ENCODE data around the gene GALR3.

The GALR3 gene

GRCh38 chr22:37823134-37823985, at the start of gene GALR3:
Gene GALR3 (plus strand): TSS chr22:37823382. CDS start chr22:37823407, 25 bp downstream.
- H3K4me3 Mint-ChIP-seq, result no peak within 1 kb of the TSS
- H3K9me3 Mint-ChIP-seq, result no peaks in the 10 kb centered on the region
- no peak within 1 kb of the TSS for H3K27ac Mint-ChIP-seq
- peaks cover 34% of the 10 kb centered on the region for H3K27me3 Mint-ChIP-seq (ENCODE audit: low read depth)
- H3K36me3 Mint-ChIP-seq (ENCODE audit: low read depth), result peaks cover 4% of the 10 kb centered on the region
- peaks cover 4% of the 10 kb centered on the region for H3K4me1 Mint-ChIP-seq (ENCODE audit: low read depth)

- Mint-ChIP-seq H3K27ac (no peak overlapping the region), H3K9me3 (no peaks in the 10 kb centered on the region), H3K4me3 (no peak overlapping the region), H3K27me3 (ENCODE audit: low read depth) (no peaks in the 10 kb centered on the region), H3K4me1 (ENCODE audit: low read depth) (no peaks in the 10 kb centered on the region), H3K36me3 (ENCODE audit: low read depth) (peaks cover 5% of the 10 kb centered on the region)
These were observed 48.5 kb upstream of the GALR3 start for GRCh38 chr22:37774728-37775127.

- no peaks in the 10 kb centered on the region for H3K9me3 Mint-ChIP-seq
- no peaks in the 10 kb centered on the region for H3K27me3 Mint-ChIP-seq (ENCODE audit: low read depth)
- H3K36me3 Mint-ChIP-seq (ENCODE audit: low read depth), result peaks cover 5% of the 10 kb centered on the region
- H3K27ac Mint-ChIP-seq, result no peak overlapping the region
- no peaks in the 10 kb centered on the region for H3K4me1 Mint-ChIP-seq (ENCODE audit: low read depth)
- H3K4me3 Mint-ChIP-seq, result no peak overlapping the region
These were observed 47.2 kb upstream of the GALR3 start for GRCh38 chr22:37775785-37776638.

- Mint-ChIP-seq H3K9me3 (no peaks in the 10 kb centered on the region), H3K4me1 (ENCODE audit: low read depth) (no peaks in the 10 kb centered on the region), H3K4me3 (no peak overlapping the region), H3K27me3 (ENCODE audit: low read depth) (no peaks in the 10 kb centered on the region), H3K27ac (no peak overlapping the region), H3K36me3 (ENCODE audit: low read depth) (peaks cover 5% of the 10 kb centered on the region)
These were observed 46.6 kb upstream of the GALR3 start for GRCh38 chr22:37776639-37777005.

- H3K4me3 Mint-ChIP-seq, result no peak overlapping the region
- no peak overlapping the region for H3K27ac Mint-ChIP-seq
- peaks cover 5% of the 10 kb centered on the region for H3K36me3 Mint-ChIP-seq (ENCODE audit: low read depth)
- no peaks in the 10 kb centered on the region for H3K9me3 Mint-ChIP-seq
- no peaks in the 10 kb centered on the region for H3K27me3 Mint-ChIP-seq (ENCODE audit: low read depth)
- no peaks in the 10 kb centered on the region for H3K4me1 Mint-ChIP-seq (ENCODE audit: low read depth)
These were observed 46.0 kb upstream of the GALR3 start for GRCh38 chr22:37777122-37777687.

GRCh38 chr22:37778370-37779009, 44.7 kb upstream of the GALR3 start:
- Mint-ChIP-seq H3K4me3 (no peak overlapping the region), H3K36me3 (ENCODE audit: low read depth) (no peaks in the 10 kb centered on the region), H3K27me3 (ENCODE audit: low read depth) (no peaks in the 10 kb centered on the region), H3K9me3 (no peaks in the 10 kb centered on the region), H3K27ac (no peak overlapping the region), H3K4me1 (ENCODE audit: low read depth) (no peaks in the 10 kb centered on the region)

- no peaks in the 10 kb centered on the region for H3K4me1 Mint-ChIP-seq (ENCODE audit: low read depth)
- H3K36me3 Mint-ChIP-seq (ENCODE audit: low read depth), result no peaks in the 10 kb centered on the region
- H3K27ac Mint-ChIP-seq, result no peak overlapping the region
- no peaks in the 10 kb centered on the region for H3K9me3 Mint-ChIP-seq
- no peaks in the 10 kb centered on the region for H3K27me3 Mint-ChIP-seq (ENCODE audit: low read depth)
- no peak overlapping the region for H3K4me3 Mint-ChIP-seq
These were observed 41.6 kb upstream of the GALR3 start for GRCh38 chr22:37781434-37782059.

GRCh38 chr22:37782340-37783168, 40.6 kb upstream of the GALR3 start:
- Mint-ChIP-seq H3K4me3 (no peak overlapping the region), H3K9me3 (no peaks in the 10 kb centered on the region), H3K4me1 (ENCODE audit: low read depth) (no peaks in the 10 kb centered on the region), H3K27ac (no peak overlapping the region), H3K27me3 (ENCODE audit: low read depth) (no peaks in the 10 kb centered on the region), H3K36me3 (ENCODE audit: low read depth) (no peaks in the 10 kb centered on the region)

GRCh38 chr22:37784829-37785495, 38.2 kb upstream of the GALR3 start:
- Mint-ChIP-seq H3K9me3 (no peaks in the 10 kb centered on the region), H3K4me3 (no peak overlapping the region)

GRCh38 chr22:37790234-37790633, 32.9 kb upstream of the GALR3 start:
- Mint-ChIP-seq H3K27ac (no peak overlapping the region), H3K9me3 (no peaks in the 10 kb centered on the region), H3K36me3 (ENCODE audit: low read depth) (no peaks in the 10 kb centered on the region)

More at GRCh38 chr22:37784829-37785495, 38.2 kb upstream of the GALR3 start:
- H3K27ac Mint-ChIP-seq, result no peak overlapping the region
- H3K4me1 Mint-ChIP-seq (ENCODE audit: low read depth), result no peaks in the 10 kb centered on the region
- H3K36me3 Mint-ChIP-seq (ENCODE audit: low read depth), result no peaks in the 10 kb centered on the region
- no peaks in the 10 kb centered on the region for H3K27me3 Mint-ChIP-seq (ENCODE audit: low read depth)

GRCh38 chr22:37792494-37792893, 30.7 kb upstream of the GALR3 start:
- Mint-ChIP-seq H3K36me3 (ENCODE audit: low read depth) (no peaks in the 10 kb centered on the region), H3K4me1 (ENCODE audit: low read depth) (no peaks in the 10 kb centered on the region), H3K4me3 (no peak overlapping the region), H3K27me3 (ENCODE audit: low read depth) (no peaks in the 10 kb centered on the region), H3K9me3 (no peaks in the 10 kb centered on the region), H3K27ac (no peak overlapping the region)

More at GRCh38 chr22:37790234-37790633, 32.9 kb upstream of the GALR3 start:
- Mint-ChIP-seq H3K4me3 (no peak overlapping the region), H3K4me1 (ENCODE audit: low read depth) (no peaks in the 10 kb centered on the region), H3K27me3 (ENCODE audit: low read depth) (no peaks in the 10 kb centered on the region)

GRCh38 chr22:37794376-37794775, 28.8 kb upstream of the GALR3 start:
- H3K4me1 Mint-ChIP-seq (ENCODE audit: low read depth), result no peaks in the 10 kb centered on the region
- H3K36me3 Mint-ChIP-seq (ENCODE audit: low read depth), result no peaks in the 10 kb centered on the region
- H3K4me3 Mint-ChIP-seq, result no peak overlapping the region
- H3K9me3 Mint-ChIP-seq, result no peaks in the 10 kb centered on the region
- H3K27ac Mint-ChIP-seq, result no peak overlapping the region
- peaks cover 3% of the 10 kb centered on the region for H3K27me3 Mint-ChIP-seq (ENCODE audit: low read depth)

GRCh38 chr22:37796079-37796478, 27.1 kb upstream of the GALR3 start:
- Mint-ChIP-seq H3K9me3 (no peaks in the 10 kb centered on the region), H3K4me1 (ENCODE audit: low read depth) (no peaks in the 10 kb centered on the region), H3K27me3 (ENCODE audit: low read depth) (peaks cover 9% of the 10 kb centered on the region), H3K27ac (no peak overlapping the region), H3K36me3 (ENCODE audit: low read depth) (no peaks in the 10 kb centered on the region), H3K4me3 (no peak overlapping the region)
